Heart left ventricle (tissue), 13 donors: Measurements from ENCODE around the gene PHF11.

Source experiments
- CTCF ChIP-seq, 12 donors: fragments of 200-600 bp; sonication (generic) in 4 of 12; IDR thresholded peaks; one replicate each; pipeline versions ENCODE4 v1.5.0 to v1.8.0; 2018 to 2022; ENCODE audit warnings: antibody characterized with exemption in 12 of 12, mild to moderate bottlenecking in 5 of 12
- POLR2A ChIP-seq, 2 donors: fragments of 450-650 bp; IDR thresholded peaks; one replicate each; pipeline ENCODE4 v1.6.1; 2017; ENCODE audit warnings: antibody characterized with exemption in 2 of 2, mild to moderate bottlenecking in 2 of 2, moderate library complexity in 2 of 2
- donor health status: ischemic (EF 13 %, LVEDD 7.1; RV severe dilation, severe dysfunction).
- donor health status: DM: no; HTN: yes; CAD: no.
- donor health status: DM: no; HTN: no; CAD: no.
- donor health status: ischemic (EF 25% LVEDD 6.9; RV normal size, moderate dysfunction).
- donor health status: ischemic (EF 25% LVEDD 5.7; RV mildly dilated, moderate dysfunction).
- donor health status: ischemic (EF 35%, LVEDD 5.7; RV mildly dilated, moderate dysfunction).
- donor health status: nonischemic (EF 11% LVEDD 7.7; RV severe dilation, severe dysfunction).
- donor health status: DM: yes; HTN: yes; CAD: no.
- donor health status: PGD.
- donor health status: ischemic (EF 29% LVEDD 5.4; RV normal size, mild dysfunction).
- donor health status: nonischemic (EF 23%, LVEDD 6.1; RV moderate dilation, normal function).

- TF ChIP-seq CTCF (IDR thresholded peaks at IDR 0.05) (peak in 9 of 12 donors; percentile 10 to 37 (median 23)), POLR2A (IDR thresholded peaks at IDR 0.05) (peak in 1 of 2 donors; percentile 43)
These were observed at the start of gene PHF11 for GRCh38 chr13:49495783-49496762.
